Duodenal mucosa (tissue), 2 donors: ENCODE results near the gene KCNQ1.
A peak's percentile ranks its signal among the peaks of the same experiment; 100 is the strongest.

ENCODE experiments used
- H3K27ac ChIP-seq: one replicate; pipeline ENCODE4 v1.7.0; 2013; ENCODE audit warnings: low read depth, low read length
- H3K27me3 ChIP-seq, 2 donors: one replicate each; pipeline ENCODE4 v1.7.0; 2013; ENCODE audit warnings: low read length in 2 of 2, control low read depth in 1 of 2; ENCODE audit not compliant: insufficient read depth in 2 of 2, control insufficient read depth in 1 of 2
- H3K36me3 ChIP-seq, 2 donors: one replicate each; pipeline ENCODE4 v1.7.0; 2013; ENCODE audit warnings: low read length in 2 of 2, control low read depth in 1 of 2; ENCODE audit not compliant: insufficient read depth in 2 of 2, control insufficient read depth in 1 of 2
- H3K4me1 ChIP-seq, 2 donors: one replicate each; pipeline ENCODE4 v1.7.0; 2013; ENCODE audit warnings: low read length in 2 of 2, control low read depth in 1 of 2; ENCODE audit not compliant: insufficient read depth in 2 of 2, control insufficient read depth in 1 of 2
- H3K4me3 ChIP-seq, 2 donors: one replicate each; pipeline ENCODE4 v1.7.0; 2013; ENCODE audit warnings: low read length in 2 of 2, low read depth in 1 of 2
- H3K9ac ChIP-seq, 2 donors: one replicate each; pipeline ENCODE4 v1.7.0; 2013; ENCODE audit warnings: low read length in 2 of 2, low read depth in 1 of 2
- H3K9me3 ChIP-seq, 2 donors: one replicate each; pipeline ENCODE4 v1.7.0; 2013; ENCODE audit warnings: low read length in 2 of 2, control low read depth in 1 of 2; ENCODE audit not compliant: control insufficient read depth in 1 of 2

KCNQ1 gene

DNA sequence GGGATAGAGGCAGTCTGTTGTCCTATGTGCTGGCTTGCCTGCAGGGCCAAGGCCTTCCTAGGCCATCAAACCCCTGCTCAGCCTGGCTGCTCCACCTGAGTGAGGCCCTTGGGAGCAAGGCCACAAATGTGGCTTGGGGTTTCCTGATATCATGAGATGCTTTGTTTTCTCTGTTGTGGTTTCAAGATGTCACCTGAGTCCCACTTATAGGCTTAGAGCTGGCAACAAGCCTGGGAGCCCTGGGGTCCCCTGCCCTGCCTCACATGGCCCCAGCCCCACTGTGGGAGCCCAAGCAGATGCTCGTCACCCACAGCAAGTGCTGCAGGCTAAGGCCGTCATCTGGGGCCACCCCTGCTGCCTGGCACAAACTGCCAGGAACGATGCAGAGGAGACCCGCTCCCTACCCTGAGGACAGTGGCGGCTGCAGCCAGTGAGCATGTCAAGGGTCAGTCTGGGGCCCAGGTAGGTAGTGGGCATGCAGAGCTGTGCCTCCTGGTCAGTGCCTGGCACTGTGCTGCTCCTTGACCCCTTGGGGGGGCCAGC lies 330.3 kb downstream of the KCNQ1 start:
- no peak overlapping the region for H3K4me3 ChIP-seq

DNA sequence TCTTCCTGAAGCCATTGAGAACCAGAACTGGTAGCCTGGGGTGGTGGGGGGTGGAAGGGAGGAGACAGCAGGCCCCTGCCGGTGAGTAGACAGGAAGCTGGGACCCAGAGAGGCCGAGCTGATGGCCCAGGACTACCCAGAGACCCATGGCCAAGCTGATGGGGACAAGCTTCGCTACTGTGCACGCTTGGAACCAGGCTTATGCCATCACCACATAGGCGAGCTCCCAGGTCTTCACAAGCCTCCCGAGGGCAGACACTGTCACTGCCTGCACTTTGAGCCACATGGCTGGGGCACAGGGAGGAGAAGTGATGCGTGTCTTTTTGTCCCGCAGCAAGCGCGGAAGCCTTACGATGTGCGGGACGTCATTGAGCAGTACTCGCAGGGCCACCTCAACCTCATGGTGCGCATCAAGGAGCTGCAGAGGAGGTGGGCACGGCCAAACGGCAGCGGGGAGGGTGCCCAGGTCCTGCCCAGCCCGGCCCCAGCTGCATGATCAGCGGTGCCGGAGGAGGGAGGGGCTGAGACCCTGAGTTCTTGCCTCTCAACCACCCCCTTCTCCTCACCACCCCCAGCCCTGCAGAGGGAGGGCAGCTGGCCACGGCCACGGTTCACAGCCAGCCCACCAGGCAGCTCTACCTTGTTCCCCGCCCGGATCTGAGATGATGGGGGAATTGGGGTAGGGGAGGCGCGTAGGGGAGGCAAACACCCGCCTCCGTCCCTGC lies 331.0 kb downstream of the KCNQ1 start:
- no peak overlapping the region for H3K27ac ChIP-seq
- no peaks in the 10 kb centered on the region for H3K9me3 ChIP-seq
- H3K27me3 ChIP-seq = no peaks in the 10 kb centered on the region
- no peak overlapping the region for H3K4me3 ChIP-seq
- no peak overlapping the region for H3K9ac ChIP-seq
- peaks cover 20 to 29% of the 10 kb centered on the region in 2 donors for H3K4me1 ChIP-seq
- peaks cover 0 to 9% of the 10 kb centered on the region in 2 donors for H3K36me3 ChIP-seq

More for the DNA sequence above, 330.3 kb downstream of the KCNQ1 start:
- H3K27ac ChIP-seq = no peak overlapping the region
- no peaks in the 10 kb centered on the region for H3K27me3 ChIP-seq
- H3K4me1 ChIP-seq = peaks cover 20 to 29% of the 10 kb centered on the region in 2 donors
- H3K9me3 ChIP-seq = no peaks in the 10 kb centered on the region
- peaks cover 0 to 15% of the 10 kb centered on the region in 2 donors for H3K36me3 ChIP-seq
- H3K9ac ChIP-seq = no peak overlapping the region

DNA sequence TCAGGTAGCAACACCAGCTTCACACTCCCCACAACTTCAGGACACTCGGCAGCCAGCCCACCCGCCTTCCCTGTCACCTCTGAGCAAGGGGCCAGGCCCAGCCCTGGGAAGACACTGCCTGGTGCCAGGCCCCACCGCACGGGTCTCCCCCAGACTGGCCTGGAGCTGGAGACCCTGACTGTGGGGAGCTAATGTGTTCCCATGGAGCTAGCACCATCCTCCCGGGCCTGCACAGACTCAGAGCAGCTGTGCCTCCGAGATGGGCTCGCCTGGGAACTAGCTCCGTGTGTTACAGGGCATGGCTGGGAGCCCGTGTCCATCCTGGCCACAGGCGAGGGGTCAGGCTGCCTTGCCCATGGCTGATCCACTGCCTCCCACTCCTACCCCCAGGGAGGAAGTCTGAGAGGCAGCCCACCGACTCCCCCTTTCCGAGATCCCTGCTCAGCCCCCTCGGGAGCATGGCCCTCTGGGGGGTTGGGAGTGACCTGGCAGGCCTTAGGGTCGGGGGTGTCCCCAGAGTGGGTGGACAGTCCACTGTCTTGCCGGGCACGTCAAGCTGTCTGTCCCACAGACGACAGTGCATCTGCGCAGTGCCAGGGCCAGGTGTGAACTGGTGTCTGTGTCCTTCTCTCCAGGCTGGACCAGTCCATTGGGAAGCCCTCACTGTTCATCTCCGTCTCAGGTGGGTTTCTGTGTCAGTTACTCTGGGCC lies 331.7 kb downstream of the KCNQ1 start:
- peaks cover 0 to 5% of the 10 kb centered on the region in 2 donors for H3K36me3 ChIP-seq
- H3K4me1 ChIP-seq = peaks cover 20 to 33% of the 10 kb centered on the region in 2 donors
- no peak overlapping the region for H3K4me3 ChIP-seq
- H3K9ac ChIP-seq = no peak overlapping the region
- H3K27ac ChIP-seq = no peak overlapping the region
- no peaks in the 10 kb centered on the region for H3K9me3 ChIP-seq
- H3K27me3 ChIP-seq = no peaks in the 10 kb centered on the region

DNA sequence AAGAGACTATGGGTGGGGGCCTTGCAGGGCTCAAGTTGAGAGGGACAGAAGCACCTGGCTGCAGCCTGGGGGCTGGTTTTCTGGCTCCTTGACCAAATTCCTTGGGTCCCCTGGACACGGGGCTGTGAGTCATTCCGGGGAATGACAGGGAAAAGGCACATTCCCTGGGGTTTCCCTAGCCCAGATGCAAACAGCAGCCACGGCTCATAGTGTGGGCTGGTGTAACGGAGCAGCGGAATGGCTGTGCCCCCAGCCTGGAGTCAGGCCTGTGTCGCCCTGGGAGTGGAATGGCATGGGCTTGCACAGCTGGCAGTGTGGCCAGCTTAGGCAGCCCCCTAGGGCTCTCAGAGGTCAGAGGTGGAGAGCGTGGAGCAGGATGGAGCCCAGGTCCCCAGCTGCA lies 332.6 kb downstream of the KCNQ1 start:
- Histone ChIP-seq H3K27me3 (no peaks in the 10 kb centered on the region), H3K4me3 (no peak overlapping the region), H3K9me3 (no peaks in the 10 kb centered on the region), H3K27ac (no peak overlapping the region), H3K4me1 (peaks cover 20 to 32% of the 10 kb centered on the region in 2 donors), H3K36me3 (peaks cover 0 to 3% of the 10 kb centered on the region in 2 donors), H3K9ac (no peak overlapping the region)

DNA sequence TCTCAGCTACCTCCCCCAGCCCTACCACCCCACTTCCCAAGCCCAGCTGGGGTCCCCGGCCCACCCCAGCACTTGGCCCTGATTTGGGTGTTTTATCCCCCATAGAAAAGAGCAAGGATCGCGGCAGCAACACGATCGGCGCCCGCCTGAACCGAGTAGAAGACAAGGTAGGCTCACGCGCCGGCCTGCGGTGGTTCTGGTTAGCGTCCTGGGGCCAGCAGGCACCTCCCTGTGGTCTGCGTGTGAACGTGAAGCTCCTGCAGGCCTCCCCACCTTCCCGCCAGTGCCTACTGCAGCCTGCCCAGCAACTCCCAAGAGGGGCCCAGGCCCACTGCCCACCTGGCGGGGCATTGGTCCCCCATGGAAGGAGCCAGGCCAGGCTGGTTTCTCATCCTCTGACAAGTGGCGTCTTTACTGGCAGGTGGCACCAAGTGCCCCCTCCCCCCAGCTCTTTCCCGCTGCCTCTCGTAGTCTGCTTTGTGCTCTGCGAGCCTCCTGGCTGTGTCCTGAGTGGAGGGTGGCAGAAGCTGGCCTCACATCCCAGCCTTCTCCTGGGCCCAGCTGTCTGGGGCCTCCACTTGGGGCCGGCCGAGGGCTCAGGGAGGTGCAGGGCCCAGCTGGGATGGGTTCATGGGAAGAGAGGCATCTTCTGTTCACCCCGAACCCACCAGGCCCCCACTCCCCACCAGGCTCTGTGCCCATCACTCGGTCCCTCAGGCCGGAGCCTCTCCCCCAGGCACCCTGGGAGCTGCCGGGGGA lies 333.2 kb downstream of the KCNQ1 start:
- Histone ChIP-seq H3K4me3 (peak overlapping the region in 1 of 2 donors; percentile 30), H3K27ac (peak overlapping the region; percentile 58), H3K36me3 (no peaks in the 10 kb centered on the region), H3K9me3 (no peaks in the 10 kb centered on the region), H3K27me3 (no peaks in the 10 kb centered on the region), H3K4me1 (peaks cover 20 to 27% of the 10 kb centered on the region in 2 donors), H3K9ac (no peak overlapping the region)

DNA sequence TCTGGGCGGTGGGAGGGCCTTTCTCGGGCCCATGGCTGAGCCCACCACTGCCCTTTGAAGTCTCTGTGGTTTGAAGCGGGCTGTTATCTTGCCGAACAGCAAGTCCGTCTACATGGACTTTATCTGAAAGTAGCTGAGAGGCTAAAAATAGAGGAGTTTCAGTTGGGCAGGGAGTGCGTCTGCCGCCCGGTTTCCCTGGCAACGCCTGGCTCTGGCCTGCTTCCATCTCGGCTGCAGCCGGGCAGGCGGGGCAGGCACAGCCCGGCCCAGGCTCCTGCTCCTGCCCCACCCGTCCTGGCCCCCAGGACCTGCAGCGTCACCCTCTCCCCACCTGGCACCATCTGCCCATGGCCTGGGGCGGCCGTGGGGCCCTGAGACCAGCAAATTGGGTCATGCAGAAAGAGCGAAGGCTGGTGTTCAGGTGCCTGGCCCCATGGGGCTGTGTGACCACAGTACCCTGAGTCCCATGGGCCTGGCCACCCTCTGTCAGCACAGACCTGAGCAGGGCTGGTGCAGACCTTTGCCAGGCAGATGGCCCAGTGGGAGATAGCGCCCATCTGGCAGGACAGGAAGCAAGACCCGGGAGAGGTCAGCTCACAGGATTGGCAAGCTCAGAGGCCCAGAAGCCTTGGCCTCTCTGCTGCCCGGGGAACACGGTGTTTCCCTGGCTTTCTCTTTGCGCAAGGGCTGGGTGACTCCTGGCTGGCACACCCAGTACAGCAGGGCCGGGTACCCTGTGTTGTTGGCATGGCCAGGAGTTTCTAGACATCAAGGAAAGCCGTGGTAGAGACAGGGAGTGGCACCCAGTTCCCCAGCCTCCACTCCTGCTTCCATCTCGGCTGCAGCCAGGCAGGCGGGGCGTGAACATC lies 334.1 kb downstream of the KCNQ1 start:
- peak overlapping the region; percentile 80 for H3K27ac ChIP-seq
- no peaks in the 10 kb centered on the region for H3K27me3 ChIP-seq
- peaks cover 20 to 27% of the 10 kb centered on the region in 2 donors for H3K4me1 ChIP-seq
- H3K9ac ChIP-seq = peak overlapping the region; percentile 63 to 72
- H3K4me3 ChIP-seq = peak overlapping the region in 1 of 2 donors; percentile 30
- no peaks in the 10 kb centered on the region for H3K9me3 ChIP-seq
- no peaks in the 10 kb centered on the region for H3K36me3 ChIP-seq

DNA sequence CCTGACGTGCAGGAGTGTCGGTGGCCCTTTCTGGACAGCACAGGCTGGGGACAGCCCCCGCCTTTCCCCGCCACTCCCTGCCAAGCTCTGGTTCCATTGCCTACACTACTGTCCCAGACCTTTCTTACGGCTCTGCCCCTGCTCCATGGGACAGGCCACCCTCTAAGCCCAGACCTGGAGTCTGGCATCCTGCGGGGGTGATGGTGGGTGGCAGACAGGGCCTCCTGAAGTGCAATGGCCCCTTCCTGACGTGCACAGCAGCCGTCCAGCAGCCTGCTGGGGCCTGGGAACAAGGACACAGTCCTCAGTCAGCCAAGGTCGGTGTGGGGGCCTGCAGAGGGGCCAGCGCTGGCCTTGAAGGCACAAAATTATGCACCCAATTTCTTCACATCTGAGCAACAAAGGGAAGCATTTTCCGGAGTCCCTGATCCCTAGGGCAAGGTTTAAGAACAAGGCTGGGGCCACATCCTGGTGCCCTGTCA lies 334.7 kb downstream of the KCNQ1 start:
- Histone ChIP-seq H3K9ac (peak overlapping the region in 1 of 2 donors; percentile 72), H3K36me3 (no peaks in the 10 kb centered on the region), H3K4me3 (no peak overlapping the region), H3K9me3 (no peaks in the 10 kb centered on the region), H3K4me1 (peaks cover 20 to 27% of the 10 kb centered on the region in 2 donors), H3K27me3 (no peaks in the 10 kb centered on the region), H3K27ac (peak overlapping the region; percentile 63)

DNA sequence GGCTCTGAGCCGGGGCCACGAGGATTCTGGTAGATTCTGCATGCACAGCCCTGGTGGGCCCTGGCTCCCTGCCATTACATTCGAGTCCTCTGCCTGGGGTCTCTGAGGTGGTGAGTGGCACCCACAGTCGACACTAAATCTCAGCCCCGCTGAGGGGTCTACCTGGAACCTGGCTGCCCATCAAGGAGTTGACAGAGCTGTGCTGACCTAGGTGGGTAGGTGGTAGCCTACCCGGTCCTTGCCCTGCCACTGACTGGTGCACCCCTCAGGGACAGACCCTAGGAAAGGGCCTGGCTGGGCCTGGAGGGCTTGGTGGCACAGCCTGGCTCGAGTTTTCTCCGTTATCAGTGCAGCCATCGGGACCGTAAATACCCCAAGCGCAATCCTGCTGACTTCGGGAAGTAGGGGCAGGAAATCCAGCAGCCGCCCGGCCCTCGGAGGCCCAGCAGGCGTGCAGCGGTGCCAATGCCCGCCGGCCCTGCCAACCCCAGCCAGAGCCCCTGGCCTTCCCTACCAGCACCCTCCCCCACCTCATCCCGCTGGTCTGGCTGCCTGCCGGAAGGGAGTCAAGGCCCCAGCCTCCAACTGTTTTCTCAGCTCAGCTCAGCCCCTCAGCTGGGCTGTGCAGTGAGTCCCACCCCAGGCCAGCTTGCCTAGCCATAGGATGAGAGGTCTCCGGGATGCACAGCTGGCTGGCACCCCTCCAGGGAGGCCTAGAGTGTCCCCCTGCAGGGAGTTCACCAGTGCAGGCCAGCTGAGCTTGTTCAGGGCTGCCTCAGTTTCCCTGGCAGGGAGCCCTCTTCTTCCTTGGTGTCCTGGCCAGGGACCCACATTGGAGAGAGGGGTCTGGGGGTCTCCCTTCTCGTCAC lies 335.4 kb downstream of the KCNQ1 start:
- Histone ChIP-seq H3K4me1 (peaks cover 20 to 27% of the 10 kb centered on the region in 2 donors), H3K9ac (peak overlapping the region in 1 of 2 donors; percentile 72)

More for the DNA sequence above, 335.4 kb downstream of the KCNQ1 start:
- H3K27ac ChIP-seq = no peak overlapping the region
- no peak overlapping the region for H3K4me3 ChIP-seq
- H3K27me3 ChIP-seq = no peaks in the 10 kb centered on the region
- no peaks in the 10 kb centered on the region for H3K9me3 ChIP-seq
- no peaks in the 10 kb centered on the region for H3K36me3 ChIP-seq
